Activated T-helper 9 cell treated with anti-CD3 and anti-CD28 coated beads, Interleukin-2, amount 50 U/mL, for 16 hours (primary cell): ENCODE results near the gene SLC12A9.
"Not testable (repeated sequence)": the region's sequence is repeated elsewhere in the genome, so short reads cannot be mapped to it uniquely, and the experiment has no call there.

Source experiments
- DNase-seq: peaks from one replicate; pipeline ENCODE4 v3.0.0-alpha.2; 2020; ENCODE audit warnings: low read depth

Gene SLC12A9

GRCh38 chr7:100897772-100898454, 45.4 kb downstream of the SLC12A9 start:
- DNase-seq, result no peak

GRCh38 chr7:100899432-100899831, 46.9 kb downstream of the SLC12A9 start:
- no peak for DNase-seq

DNA sequence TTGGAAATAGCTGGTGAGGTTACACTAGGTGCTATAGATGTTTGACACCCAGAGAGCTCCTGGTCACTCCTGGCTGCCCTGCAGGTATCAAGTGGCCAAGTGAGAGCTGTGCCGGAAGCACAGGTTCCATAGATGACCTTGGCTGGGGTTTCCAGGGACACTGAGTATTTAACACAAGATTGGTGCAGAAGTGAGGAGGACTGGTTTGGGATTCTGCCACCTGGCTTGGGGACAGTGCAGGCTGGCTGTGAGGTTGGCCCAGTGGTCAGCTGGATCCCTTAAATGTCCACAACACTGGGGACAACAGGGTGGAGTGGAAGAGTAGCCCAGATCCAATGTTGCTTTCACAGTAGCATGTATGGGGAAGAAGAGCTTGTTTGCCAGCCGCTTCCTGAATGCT, 48.5 kb downstream of the SLC12A9 start:
- no peak for DNase-seq

DNA sequence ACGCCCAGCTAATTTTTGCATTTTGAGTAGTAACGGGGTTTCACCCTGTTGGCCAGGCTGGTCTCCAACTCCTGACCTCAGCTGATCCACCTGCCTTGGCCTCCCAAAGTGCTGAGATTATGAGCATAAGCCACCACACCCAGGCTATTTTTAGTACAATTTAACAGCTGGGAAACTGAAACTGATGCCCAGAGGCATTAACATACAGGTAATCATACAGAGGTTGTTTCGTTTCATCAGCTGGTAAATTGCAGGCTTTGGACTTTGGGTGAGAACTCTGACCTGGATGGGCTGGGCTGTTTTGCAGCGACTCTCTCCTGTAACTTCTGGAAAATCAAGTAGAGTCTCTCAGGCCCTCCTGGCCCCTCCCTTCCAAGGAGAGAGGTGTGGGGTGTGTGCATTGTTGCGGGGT, 49.4 kb downstream of the SLC12A9 start:
- DNase-seq, result no peak

DNA sequence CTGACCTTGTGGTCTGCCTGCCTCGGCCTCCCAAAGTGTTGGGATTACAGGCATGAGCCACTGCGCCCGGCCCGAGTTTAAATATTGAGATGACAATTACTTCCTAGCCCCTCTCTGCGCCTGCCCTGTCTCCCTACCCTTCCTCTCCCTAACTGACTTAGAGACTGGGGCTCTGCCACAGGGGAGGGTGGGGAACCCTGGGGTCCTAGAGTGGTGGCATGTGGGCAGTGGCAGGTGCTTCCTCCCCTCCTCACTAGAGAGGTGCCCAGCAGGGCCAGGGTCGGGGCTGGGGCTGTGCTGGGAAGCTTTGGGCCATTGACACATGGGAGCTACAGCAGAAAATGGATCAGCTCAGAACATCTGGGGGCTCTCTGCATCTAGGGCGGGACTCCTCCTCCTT, 50.1 kb downstream of the SLC12A9 start:
- DNase-seq, result no peak

- no peak for DNase-seq
Observed at GRCh38 chr7:100908512-100908911, 56.0 kb downstream of the SLC12A9 start.

DNA sequence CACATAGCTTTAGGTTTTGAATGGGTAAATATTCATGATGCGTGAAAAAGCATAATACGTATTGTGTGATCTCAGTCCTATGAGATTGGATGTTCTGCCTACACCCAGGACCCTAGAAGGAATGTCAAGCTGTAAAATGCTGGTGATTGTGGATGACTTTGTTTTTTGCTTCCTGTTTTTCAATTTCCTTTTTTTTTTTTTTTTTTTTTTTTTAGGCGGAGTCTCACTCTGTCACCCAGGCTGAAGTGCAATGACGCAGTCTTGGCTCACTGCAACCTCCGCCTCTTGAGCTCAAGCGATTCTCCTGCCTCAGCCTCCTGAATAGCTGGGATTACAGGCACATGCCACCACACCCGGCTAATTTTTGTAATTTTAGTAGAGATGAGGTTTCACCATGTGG, 57.9 kb downstream of the SLC12A9 start:
- DNase-seq, result not testable (repeated sequence)

- no peak for DNase-seq
Observed at GRCh38 chr7:100911484-100911883, 59.0 kb downstream of the SLC12A9 start.

DNA sequence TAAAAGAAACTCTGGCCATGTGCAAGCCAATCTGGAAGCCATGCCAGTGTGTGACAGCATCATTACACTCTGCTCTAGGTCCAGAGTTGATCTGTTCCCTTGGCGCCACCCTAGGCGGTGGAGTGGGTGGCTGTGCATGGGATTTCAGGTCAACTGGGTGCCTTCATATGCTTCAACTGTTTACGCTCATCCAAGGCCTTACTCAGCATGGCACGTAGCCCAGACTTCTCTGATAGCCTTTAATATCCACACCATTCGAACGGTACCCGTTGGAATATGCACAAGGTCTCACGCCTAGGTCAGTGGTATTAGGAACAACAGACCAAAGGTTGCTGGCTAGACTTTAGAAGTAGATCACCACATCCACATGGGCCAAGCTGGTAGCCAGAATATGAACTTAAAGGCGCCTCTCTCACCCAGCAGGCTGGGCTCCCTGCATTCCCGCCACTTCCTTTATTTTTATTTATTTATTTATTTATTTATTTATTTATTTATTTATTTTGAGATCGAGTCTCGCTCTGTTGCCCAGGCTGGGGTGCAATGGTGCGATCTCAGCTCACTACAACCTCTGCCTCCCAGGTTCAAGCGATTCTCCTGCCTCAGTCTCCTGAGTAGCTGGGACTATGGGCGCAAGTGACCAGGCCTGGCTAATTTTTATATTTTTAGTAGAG, 61.8 kb downstream of the SLC12A9 start:
- DNase-seq, result no peak

DNA sequence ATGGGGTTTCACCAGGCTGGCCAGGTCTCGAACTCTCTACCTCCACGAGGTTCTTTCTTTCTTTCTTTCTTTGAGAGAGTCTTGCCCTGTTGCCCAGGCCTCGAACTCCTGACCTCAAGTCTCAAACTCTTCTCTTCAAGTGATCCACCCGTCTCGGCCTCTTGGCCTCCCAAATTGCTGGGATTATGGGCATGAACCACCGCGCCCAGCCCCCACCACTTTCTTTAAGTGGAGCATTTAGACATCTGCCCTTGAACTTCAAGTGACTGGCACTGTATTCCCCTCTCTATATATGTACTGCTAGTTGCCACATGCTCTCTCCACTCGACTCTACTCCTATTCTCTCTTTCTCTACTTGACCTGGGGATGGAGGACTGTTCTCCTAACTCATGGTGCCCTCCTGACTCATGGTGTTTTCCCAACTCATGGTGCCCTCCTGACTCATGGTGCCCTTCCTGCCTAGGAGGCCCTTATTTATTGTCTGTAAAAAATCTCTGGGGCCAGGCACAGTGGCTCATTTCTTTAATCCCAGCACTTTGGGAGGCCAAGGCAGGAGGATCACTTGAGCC, 62.5 kb downstream of the SLC12A9 start:
- DNase-seq, result no peak
